K562 (cell line): ENCODE measurements around the gene PTRH1.

Experiments
- ARHGAP35 ChIP-seq: fragments of 450-650 bp; IDR thresholded peaks from 2 replicates; pipeline ENCODE4 v1.6.1; 2018; ENCODE audit not compliant: partially characterized antibody
- BHLHE40 ChIP-seq: IDR thresholded peaks from 2 replicates; pipeline ENCODE4 v1.6.1; 2011; ENCODE audit warnings: low read length, improper control_type of control experiment
- CREB1 ChIP-seq, 2 experiments: sonication (generic) in 1 of 2; formaldehyde crosslinking in 1 of 2; IDR thresholded peaks; 2 replicates each; pipeline versions ENCODE4 v1.6.1 to v1.8.0; 2012 to 2022; ENCODE audit warnings: inconsistent platforms in 1 of 2, mild to moderate bottlenecking in 1 of 2, missing genetic modification reagents in 1 of 2, moderate library complexity in 1 of 2
- E2F3 ChIP-seq: fragments of 250-450 bp; sonication (Bioruptor Pico); IDR thresholded peaks from 2 replicates; pipeline ENCODE4 v1.4.0; 2020; ENCODE audit warnings: mild to moderate bottlenecking
- ETV6 ChIP-seq, 3 experiments: fragments of 150-350 bp in 1 of 3; sonication (generic) in 1 of 3; formaldehyde crosslinking in 1 of 3; IDR thresholded peaks; 2 replicates each; pipeline versions ENCODE4 v1.6.1 to v1.8.0; 2014 to 2022; ENCODE audit warnings: borderline replicate concordance in 2 of 3, low read depth in 2 of 3, antibody characterized with exemption in 1 of 3, low read length in 1 of 3, mild to moderate bottlenecking in 1 of 3, missing genetic modification reagents in 1 of 3
- NR3C1 ChIP-seq: sonication (generic); formaldehyde crosslinking; IDR thresholded peaks from 2 replicates; pipeline ENCODE4 v1.8.1; 2022; ENCODE audit warnings: missing genetic modification reagents
- POLR2A ChIP-seq: fragments of 450-650 bp; conservative IDR thresholded peaks from 2 replicates; pipeline ENCODE4 v1.6.1; 2016
- ZNF324 ChIP-seq: fragments of 250-450 bp; sonication (Bioruptor Pico); IDR thresholded peaks from 2 replicates; pipeline ENCODE4 v1.4.0; 2020; ENCODE audit warnings: mild to moderate bottlenecking
- TF ChIP-seq, protein P1 (sequence below): fragments of 450-650 bp; IDR thresholded peaks from 2 replicates; pipeline ENCODE4 v1.7.1; 2018; ENCODE audit warnings: mild to moderate bottlenecking, low read depth; ENCODE audit not compliant: partially characterized antibody
- TF ChIP-seq, protein P2 (sequence below): fragments of 250-450 bp; sonication (Bioruptor Pico); IDR thresholded peaks from 2 replicates; pipeline ENCODE4 v1.9.0; 2021; ENCODE audit warnings: mild to moderate bottlenecking

DNA sequence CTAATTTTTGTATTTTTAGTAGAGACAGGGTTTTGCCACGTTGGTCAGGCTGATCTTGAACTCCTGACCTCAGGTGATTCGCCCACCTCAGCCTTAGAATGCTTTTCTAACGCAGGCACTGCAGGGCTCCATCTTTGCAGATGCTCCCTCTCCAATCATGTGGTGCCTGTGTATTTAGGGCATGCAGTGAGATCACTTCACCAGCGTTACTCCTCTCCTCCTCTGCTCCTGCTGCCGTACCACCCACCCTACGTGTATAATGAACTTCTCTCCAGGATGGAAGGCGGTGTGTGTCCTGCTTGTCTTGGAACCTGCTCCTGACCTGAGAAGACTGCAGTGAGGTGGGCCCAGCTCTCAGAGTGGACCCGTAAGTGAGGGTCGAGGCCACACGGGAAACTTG is 22.3 kb downstream of the PTRH1 start:
- TF ChIP-seq E2F3 (CRISPR knock-in tag): no peak
- no peak for TF ChIP-seq ZNF324 (CRISPR knock-in tag)
- TF ChIP-seq, protein P1, sequence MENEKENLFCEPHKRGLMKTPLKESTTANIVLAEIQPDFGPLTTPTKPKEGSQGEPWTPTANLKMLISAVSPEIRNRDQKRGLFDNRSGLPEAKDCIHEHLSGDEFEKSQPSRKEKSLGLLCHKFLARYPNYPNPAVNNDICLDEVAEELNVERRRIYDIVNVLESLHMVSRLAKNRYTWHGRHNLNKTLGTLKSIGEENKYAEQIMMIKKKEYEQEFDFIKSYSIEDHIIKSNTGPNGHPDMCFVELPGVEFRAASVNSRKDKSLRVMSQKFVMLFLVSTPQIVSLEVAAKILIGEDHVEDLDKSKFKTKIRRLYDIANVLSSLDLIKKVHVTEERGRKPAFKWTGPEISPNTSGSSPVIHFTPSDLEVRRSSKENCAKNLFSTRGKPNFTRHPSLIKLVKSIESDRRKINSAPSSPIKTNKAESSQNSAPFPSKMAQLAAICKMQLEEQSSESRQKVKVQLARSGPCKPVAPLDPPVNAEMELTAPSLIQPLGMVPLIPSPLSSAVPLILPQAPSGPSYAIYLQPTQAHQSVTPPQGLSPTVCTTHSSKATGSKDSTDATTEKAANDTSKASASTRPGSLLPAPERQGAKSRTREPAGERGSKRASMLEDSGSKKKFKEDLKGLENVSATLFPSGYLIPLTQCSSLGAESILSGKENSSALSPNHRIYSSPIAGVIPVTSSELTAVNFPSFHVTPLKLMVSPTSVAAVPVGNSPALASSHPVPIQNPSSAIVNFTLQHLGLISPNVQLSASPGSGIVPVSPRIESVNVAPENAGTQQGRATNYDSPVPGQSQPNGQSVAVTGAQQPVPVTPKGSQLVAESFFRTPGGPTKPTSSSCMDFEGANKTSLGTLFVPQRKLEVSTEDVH: no peak
- no peak for TF ChIP-seq NR3C1 (CRISPR knock-in tag)
- TF ChIP-seq ARHGAP35: no peak
- TF ChIP-seq, protein P2, sequence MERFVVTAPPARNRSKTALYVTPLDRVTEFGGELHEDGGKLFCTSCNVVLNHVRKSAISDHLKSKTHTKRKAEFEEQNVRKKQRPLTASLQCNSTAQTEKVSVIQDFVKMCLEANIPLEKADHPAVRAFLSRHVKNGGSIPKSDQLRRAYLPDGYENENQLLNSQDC (CRISPR knock-in tag): no peak
- no peak for TF ChIP-seq ETV6 (IDR thresholded peaks at IDR 0.05; ENCODE audit: borderline replicate concordance in 1 of 2, low read depth in 2 of 2, low read length in 1 of 2)
- TF ChIP-seq ETV6 (CRISPR knock-in tag; IDR thresholded peaks at IDR 0.05; ENCODE audit: borderline replicate concordance): no peak
- TF ChIP-seq POLR2A: no peak
- TF ChIP-seq CREB1 (IDR thresholded peaks at IDR 0.05): no peak
- TF ChIP-seq CREB1 (CRISPR knock-in tag; IDR thresholded peaks at IDR 0.05): no peak
- TF ChIP-seq BHLHE40: no peak
